NK-92 (cell line): ENCODE data around the gene NCAM2.
"Not testable (repeated sequence)": the region's sequence is repeated elsewhere in the genome, so short reads cannot be mapped to it uniquely, and the experiment has no call there.

Experiments
- DNase-seq: peaks from one replicate; lab custom pipeline; 2025; ENCODE audit not compliant: unreplicated experiment; lab: John Stamatoyannopoulos, UW

Gene NCAM2

GRCh38 chr21:21102896-21103295 is 104.7 kb downstream of the NCAM2 start:
- no peak for DNase-seq

- no peak for DNase-seq
Measured at GRCh38 chr21:21103692-21104091, 105.5 kb downstream of the NCAM2 start.

GRCh38 chr21:21109736-21110135 is 111.5 kb downstream of the NCAM2 start:
- DNase-seq = no peak

GRCh38 chr21:21111309-21111920 is 113.2 kb downstream of the NCAM2 start:
- no peak for DNase-seq

- no peak for DNase-seq
Measured at GRCh38 chr21:21114461-21114860, 116.3 kb downstream of the NCAM2 start.

- DNase-seq = no peak
Measured at GRCh38 chr21:21119091-21119490, 120.9 kb downstream of the NCAM2 start.

GRCh38 chr21:21122680-21123079 is 124.5 kb downstream of the NCAM2 start:
- DNase-seq = no peak

- no peak for DNase-seq
Measured at GRCh38 chr21:21132390-21132789, 134.2 kb downstream of the NCAM2 start.

- DNase-seq = no peak
Measured at GRCh38 chr21:21137986-21138385, 139.8 kb downstream of the NCAM2 start.

GRCh38 chr21:21146587-21147373 is 148.6 kb downstream of the NCAM2 start:
- DNase-seq = no peak

GRCh38 chr21:21147374-21147745 is 149.2 kb downstream of the NCAM2 start:
- DNase-seq = no peak

- DNase-seq = no peak
Measured at GRCh38 chr21:21148009-21148408, 149.8 kb downstream of the NCAM2 start.

- no peak for DNase-seq
Measured at GRCh38 chr21:21148514-21148913, 150.3 kb downstream of the NCAM2 start.

GRCh38 chr21:21149445-21149844 is 151.2 kb downstream of the NCAM2 start:
- not testable (repeated sequence) for DNase-seq

- no peak for DNase-seq
Measured at GRCh38 chr21:21151231-21151630, 153.0 kb downstream of the NCAM2 start.

- DNase-seq = no peak
Measured at GRCh38 chr21:21156397-21156796, 158.2 kb downstream of the NCAM2 start.

GRCh38 chr21:21156957-21157356 is 158.7 kb downstream of the NCAM2 start:
- no peak for DNase-seq

GRCh38 chr21:21158376-21158918 is 160.2 kb downstream of the NCAM2 start:
- DNase-seq = no peak

GRCh38 chr21:21159253-21159899 is 161.2 kb downstream of the NCAM2 start:
- DNase-seq = no peak

- no peak for DNase-seq
Measured at GRCh38 chr21:21162786-21163185, 164.6 kb downstream of the NCAM2 start.

GRCh38 chr21:21163904-21164303 is 165.7 kb downstream of the NCAM2 start:
- no peak for DNase-seq

- no peak for DNase-seq
Measured at GRCh38 chr21:21165063-21165645, 166.9 kb downstream of the NCAM2 start.
